GM19438 (cell line): ENCODE data around the gene SEC14L2.

Experiments used
- ATAC-seq: cut with Tn5 transposase; IDR thresholded peaks from one replicate; pipeline ENCODE4 v1.9.1; 2021; ENCODE audit warnings: low read depth; ENCODE audit not compliant: unreplicated experiment

The SEC14L2 gene

GRCh38 chr22:30424534-30425326, 27.9 kb downstream of the SEC14L2 start:
- no peak for ATAC-seq

- no peak for ATAC-seq
Observed at GRCh38 chr22:30425327-30425615, 28.5 kb downstream of the SEC14L2 start.

- ATAC-seq = no peak
Observed at GRCh38 chr22:30425616-30426387, 29.0 kb downstream of the SEC14L2 start, which contains the start of gene MTFP1. TSS of gene MTFP1 (plus strand) at chr22:30425768. CDS start at chr22:30425880, 112 bp downstream.

- ATAC-seq = no peak
Observed at GRCh38 chr22:30426388-30427353, 29.9 kb downstream of the SEC14L2 start.

- no peak for ATAC-seq
Observed at GRCh38 chr22:30427871-30428270, 31.1 kb downstream of the SEC14L2 start.

- ATAC-seq = no peak
Observed at GRCh38 chr22:30429887-30430286, 33.1 kb downstream of the SEC14L2 start.

- no peak for ATAC-seq
Observed at GRCh38 chr22:30430933-30431332, 34.1 kb downstream of the SEC14L2 start.

GRCh38 chr22:30432096-30432495, 35.3 kb downstream of the SEC14L2 start:
- no peak for ATAC-seq

- ATAC-seq = no peak
Observed at GRCh38 chr22:30432520-30432919, 35.7 kb downstream of the SEC14L2 start.

GRCh38 chr22:30433227-30433626, 36.4 kb downstream of the SEC14L2 start:
- ATAC-seq = no peak

GRCh38 chr22:30433773-30434172, 37.0 kb downstream of the SEC14L2 start:
- ATAC-seq = no peak

- ATAC-seq = no peak
Observed at GRCh38 chr22:30434843-30435242, 38.0 kb downstream of the SEC14L2 start.

GRCh38 chr22:30435674-30436126, 38.9 kb downstream of the SEC14L2 start:
- no peak for ATAC-seq

- ATAC-seq = no peak
Observed at GRCh38 chr22:30436196-30436595, 39.4 kb downstream of the SEC14L2 start.

GRCh38 chr22:30438559-30438958, 41.7 kb downstream of the SEC14L2 start:
- no peak for ATAC-seq

- no peak for ATAC-seq
Observed at GRCh38 chr22:30439226-30439625, 42.4 kb downstream of the SEC14L2 start.

GRCh38 chr22:30439836-30440235, 43.0 kb downstream of the SEC14L2 start:
- ATAC-seq = no peak

GRCh38 chr22:30441088-30441487, 44.3 kb downstream of the SEC14L2 start:
- ATAC-seq = no peak

- no peak for ATAC-seq
Observed at GRCh38 chr22:30444632-30445437, 48.0 kb downstream of the SEC14L2 start.
